K562 (cell line): Measurements from ENCODE around the gene ZNF236. TPM values are rescaled to one million over a fixed set of nuclear protein-coding genes. Genes with fewer than 3 reads are reported as not detected.

Source experiments
- ATAC-seq: fragments of 200-7000 bp; cut with Tn5 transposase; 3 replicates; pipeline ENCODE4 v1.9.1; 2020; ENCODE audit warnings: moderate library complexity
- BruUV-seq: library from RNA; stranded (reverse); fragments of 400-500 nt; replicated peaks from 2 replicates; lab custom pipeline; 2021; lab: Mats Ljungman, UMichigan
- CTCF ChIA-PET: fragments of 300-600 bp; formaldehyde crosslinking; extraction: SDS; loops from one replicate; lab custom pipeline; 2021; ENCODE audit warnings: low intra/inter-chr PET ratio; lab: Yijun Ruan, JAX
- POLR2A ChIA-PET: fragments of 300-600, 350-650 bp; sonication (Branson Sonifier 250); formaldehyde crosslinking; extraction: SDS; loops from one replicate; lab custom pipeline; 2021; ENCODE audit warnings: antibody characterized with exemption, inconsistent platforms; lab: Yijun Ruan, JAX
- DNase-seq, 4 experiments: peaks; one replicate each; pipeline versions ENCODE4 v3.0.0 to v3.0.0-alpha.2; 2011 to 2018; ENCODE audit warnings: low spot score in 3 of 4, mixed read lengths in 3 of 4; ENCODE audit errors: extremely low read depth in 1 of 4
- FAIRE-seq: peaks from 2 replicates; lab custom pipeline; 2011; peaks lifted over from hg19 to GRCh38; lab: Jason Lieb, UNC
- H2AFZ ChIP-seq: 2 replicates; pipeline ENCODE4 v1.6.0; 2011; ENCODE audit warnings: low read depth, low read length, control low read depth, inconsistent platforms
- H3K27ac ChIP-seq: fragments of 200-600 bp; 3 replicates; pipeline ENCODE4 v1.8.0; 2011; ENCODE audit warnings: low read depth, mild to moderate bottlenecking, control low read depth, inconsistent platforms, low read length, moderate library complexity, mixed read lengths; ENCODE audit errors: extremely low read depth
- H3K27me3 ChIP-seq, 2 experiments: fragments of 300-600 bp in 1 of 2; 2 replicates in 1 of 2; 3 replicates in 1 of 2; pipeline versions ENCODE4 v1.6.0 to v1.8.0; 2011; ENCODE audit warnings: inconsistent platforms in 2 of 2, low read length in 2 of 2, mild to moderate bottlenecking in 1 of 2, mixed read lengths in 1 of 2, moderate library complexity in 1 of 2; ENCODE audit not compliant: control insufficient read depth in 2 of 2, insufficient read depth in 2 of 2
- H3K36me3 ChIP-seq: fragments of 300-600 bp; 3 replicates; pipeline ENCODE4 v1.8.0; 2011; ENCODE audit warnings: mild to moderate bottlenecking, low read length, inconsistent platforms; ENCODE audit not compliant: control insufficient read depth, insufficient read depth
- H3K4me1 ChIP-seq, 2 experiments: fragments of 200-600 bp in 1 of 2; replicated peaks in 1 of 2; 2 replicates in 1 of 2; 3 replicates in 1 of 2; pipeline versions ENCODE4 v1.5.1 to v1.8.0; 2011; ENCODE audit warnings: inconsistent platforms in 2 of 2, low read length in 2 of 2, mild to moderate bottlenecking in 1 of 2, mixed read lengths in 1 of 2, moderate library complexity in 1 of 2; ENCODE audit not compliant: control insufficient read depth in 2 of 2, insufficient read depth in 2 of 2
- H3K4me2 ChIP-seq: 2 replicates; pipeline ENCODE4 v1.6.1; 2011; ENCODE audit warnings: low read length, control low read depth, inconsistent platforms, mixed read lengths; ENCODE audit not compliant: insufficient read depth
- H3K4me3 ChIP-seq: fragments of 200-600 bp; sonication (generic), shearing (Covaris generic); 2 replicates; pipeline ENCODE4 v1.5.1; 2016; ENCODE audit warnings: control low read depth, inconsistent platforms
- H3K79me2 ChIP-seq: fragments of 200-600 bp; 3 replicates; pipeline ENCODE4 v1.8.0; 2011; ENCODE audit warnings: low read length, inconsistent platforms; ENCODE audit not compliant: control insufficient read depth, insufficient read depth
- H3K9ac ChIP-seq, 2 experiments: 2 replicates each; pipeline versions ENCODE4 v1.6.0 to v1.6.1; 2011; ENCODE audit warnings: low read depth in 2 of 2, low read length in 2 of 2, control low read depth in 1 of 2, inconsistent platforms in 1 of 2, mild to moderate bottlenecking in 1 of 2, mixed read lengths in 1 of 2; ENCODE audit not compliant: insufficient read depth in 1 of 2
- H3K9me1 ChIP-seq: one replicate; pipeline ENCODE4 v1.6.0; 2011; ENCODE audit warnings: inconsistent platforms, mild to moderate bottlenecking, low read length, moderate library complexity; ENCODE audit not compliant: control insufficient read depth, insufficient read depth
- H3K9me3 ChIP-seq: replicated peaks from 2 replicates; pipeline ENCODE4 v1.5.1; 2011; ENCODE audit warnings: low read depth, low read length, inconsistent platforms; ENCODE audit not compliant: control insufficient read depth, insufficient read depth
- H4K20me1 ChIP-seq: replicated peaks from 2 replicates; pipeline ENCODE4 v1.6.1; 2011; ENCODE audit warnings: low read length, inconsistent platforms, mixed read lengths; ENCODE audit not compliant: control insufficient read depth, insufficient read depth
- BCLAF1 ChIP-seq, 2 experiments: fragments of 450-650 bp in 1 of 2; IDR thresholded peaks; 2 replicates each; pipeline ENCODE4 v1.6.1; 2011 to 2017; ENCODE audit warnings: low read depth in 2 of 2, antibody characterized with exemption in 1 of 2, borderline replicate concordance in 1 of 2, low read length in 1 of 2, mild to moderate bottlenecking in 1 of 2, mixed read lengths in 1 of 2; ENCODE audit not compliant: control insufficient read depth in 1 of 2
- CGGBP1 ChIP-seq: fragments of 250-450 bp; sonication (Bioruptor Pico); IDR thresholded peaks from 2 replicates; pipeline ENCODE4 v1.9.0; 2021; ENCODE audit warnings: mild to moderate bottlenecking
- RFX7 ChIP-seq: fragments of 250-450 bp; sonication (Bioruptor Pico); IDR thresholded peaks from 2 replicates; pipeline ENCODE4 v1.5.1; 2021; ENCODE audit warnings: mild to moderate bottlenecking
- SIN3B ChIP-seq: fragments of 450-650 bp; IDR thresholded peaks from 2 replicates; pipeline ENCODE4 v1.6.1; 2017; ENCODE audit warnings: low read depth, mild to moderate bottlenecking, moderate library complexity
- SMARCC2 ChIP-seq: fragments of 450-650 bp; IDR thresholded peaks from 2 replicates; pipeline ENCODE4 v1.6.1; 2017; ENCODE audit warnings: antibody characterized with exemption, moderate library complexity, mild to moderate bottlenecking, low read depth
- ZBTB1 ChIP-seq: sonication (generic); formaldehyde crosslinking; IDR thresholded peaks from 2 replicates; pipeline ENCODE4 v1.8.1; 2023; ENCODE audit warnings: missing genetic modification reagents, low read depth, mild to moderate bottlenecking, borderline replicate concordance
- WGBS: fragments of 100-300 bp; shearing (Covaris generic); methylation state at CpG from one replicate; pipeline ENCODE4 v1.1.6; 2016; ENCODE audit warnings: low coverage, mixed read lengths; ENCODE audit not compliant: insufficient coverage; ENCODE audit errors: missing lambda C conversion rate; 5-methylcytosine and 5-hydroxymethylcytosine counted together
- in situ Hi-C: fragments of 300-500 bp; cut with MboI; formaldehyde crosslinking; loops from 4 replicates; pipeline ENCODE4 v1.15.0; 2018; ENCODE audit warnings: inconsistent platforms, mixed read lengths
- intact Hi-C: fragments of 100-400 bp; cut with micrococcal nuclease; formaldehyde crosslinking; loops from 2 replicates; pipeline ENCODE4 v1.14.2; 2022
- polyA plus RNA-seq, 8 experiments: library from polyadenylated mRNA; depleted of rRNA in 4 of 8; stranded (reverse) in 5 of 8; unstranded in 3 of 8; fragments of >200 nt; fragmentation: Nextera tagmentation in 2 of 8; fragmentation: Illumina TruSeq in 1 of 8; extraction: Ambion mirVana in 2 of 8; extraction: Trizol in 1 of 8; gene quantifications; 2 replicates each; pipeline versions ENCODE4 v1.2.1 to v1.2.3, GENCODE V29; 2011 to 2014; ENCODE audit warnings: inconsistent platforms in 1 of 8, missing spikeins in 1 of 8
- total RNA-seq, 7 experiments: library from RNA; depleted of rRNA in 6 of 7; stranded (reverse); fragments of >200 nt in 6 of 7; fragmentation: Illumina TruSeq in 2 of 7; extraction: Trizol in 2 of 7; gene quantifications; 2 replicates each; pipeline versions ENCODE4 v1.2.1 to v1.2.3, GENCODE V29; 2011 to 2021; ENCODE audit warnings: low replicate concordance in 1 of 7

The ZNF236 gene
- total and polyA plus RNA-seq, 9 of the 15 experiments (the other 6 are each of a cell fraction or from before 2014, with no cell fraction given), result 0.35 to 8.7 (median 3.4) TPM

- POLR2A ChIA-PET, result no interaction called here
- Histone ChIP-seq H3K9me3 (no peaks in the 10 kb centered on the region), H3K27me3 (peaks cover 0 to 31% of the 10 kb centered on the region in 2 experiments; a peak in 4 of 5 replicates), H3K9ac (no peak overlapping the region), H3K9me1 (no peaks in the 10 kb centered on the region), H3K79me2 (no peaks in the 10 kb centered on the region), H3K4me3 (no peak overlapping the region), H3K4me1 (no peaks in the 10 kb centered on the region), H4K20me1 (no peaks in the 10 kb centered on the region)
- WGBS, result 2% methylated on average over 13 of the region's 16 CpGs
- BruUV-seq, result no TSS peak
- intact Hi-C loops, result no loop called here
- no peak for ATAC-seq
- in situ Hi-C loops, result no loop called here
- no peak for DNase-seq
- FAIRE-seq, result no peak
- TF ChIP-seq RFX7 (CRISPR knock-in tag) (no peak), CGGBP1 (CRISPR knock-in tag) (no peak), BCLAF1 (IDR thresholded peaks at IDR 0.05; ENCODE audit: borderline replicate concordance in 1 of 2, control insufficient read depth in 1 of 2, low read depth in 2 of 2, low read length in 1 of 2) (no peak), SMARCC2 (no peak), ZBTB1 (CRISPR knock-in tag) (no peak), SIN3B (no peak)
- TF ChIP-seq, all 486 proteins: peak for 0
- no peak overlapping the region for H3K27ac ChIP-seq
- no peak overlapping the region for H3K4me2 ChIP-seq
- no peak overlapping the region for H2AFZ ChIP-seq
- H3K36me3 ChIP-seq, result no peaks in the 10 kb centered on the region
- CTCF ChIA-PET, result interaction anchor here (0.5 kb wide), 1 partner anchor 1536 kb away, joined by 3 read pairs; no protein-coding TSS in a partner anchor
These were observed 193.7 kb downstream of the ZNF236 start for GRCh38 chr18:77015771-77016710.
